ENCODE data around the gene LRRC25. TPM values are rescaled to one million over a fixed set of nuclear protein-coding genes. Genes with fewer than 3 reads are reported as not detected.

The LRRC25 gene
- total RNA-seq, 1 donor from 2014 or later = not detected

DNA sequence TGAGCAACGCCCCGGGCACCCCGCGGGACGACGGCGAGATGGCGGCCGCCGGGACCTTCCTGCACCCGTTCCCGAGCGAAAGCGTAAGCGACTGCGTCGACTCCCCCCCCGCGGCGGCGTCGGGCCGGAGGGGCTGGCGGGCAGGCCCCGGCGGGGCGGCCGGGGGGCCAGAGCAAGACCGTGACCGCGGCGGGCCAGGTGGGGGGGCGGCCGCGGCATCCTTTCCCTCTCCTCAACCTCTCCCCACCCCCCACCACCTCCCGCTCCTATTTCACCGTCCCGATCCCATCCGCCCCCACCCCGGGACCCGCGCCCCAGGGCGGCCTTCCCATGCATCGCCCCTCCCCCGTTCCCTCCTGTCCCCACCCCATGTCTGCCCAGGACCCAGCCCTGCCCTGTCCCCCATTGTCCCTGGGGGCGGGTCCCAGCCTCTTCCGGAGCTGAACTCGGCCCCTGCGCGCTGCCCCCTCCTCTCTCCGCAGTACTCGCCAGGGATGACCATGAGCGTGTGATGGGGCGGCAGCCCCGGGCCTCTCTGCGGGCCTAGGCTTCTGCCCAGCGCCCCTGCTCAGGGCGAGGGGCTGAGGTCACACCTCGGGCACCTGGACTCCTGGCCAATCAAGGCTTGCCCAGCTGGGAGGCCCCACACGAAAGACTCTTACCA lies 36.4 kb upstream of the LRRC25 start:
- Histone ChIP-seq H3K4me1 (ENCODE audit: insufficient read depth, low read length) (peaks cover 41% of the 10 kb centered on the region), H3K4me3 (ENCODE audit: insufficient read depth, low read depth, low read length) (no peak overlapping the region), H4K20me1 (ENCODE audit: insufficient read depth, low read length) (peaks cover 13% of the 10 kb centered on the region), H3K79me2 (ENCODE audit: insufficient read depth, low read length) (peaks cover 17% of the 10 kb centered on the region), H3K27ac (ENCODE audit: low read depth, low read length) (no peak overlapping the region), H3K27me3 (ENCODE audit: insufficient read depth, low read length) (no peaks in the 10 kb centered on the region), H3K9ac (ENCODE audit: low read length) (peak overlapping the region; percentile 59), H3K4me2 (ENCODE audit: low read length) (peak overlapping the region; percentile 85), H3K9me3 (ENCODE audit: insufficient read depth, low read depth, low read length) (no peaks in the 10 kb centered on the region), H2AFZ (ENCODE audit: low read depth, low read length) (no peak overlapping the region), H3K36me3 (ENCODE audit: insufficient read depth, low read length) (no peaks in the 10 kb centered on the region)
- H3K4me1 Mint-ChIP-seq (ENCODE audit: low read depth, unreplicated experiment) = peaks cover 8% of the 10 kb centered on the region
- H3K4me3 Mint-ChIP-seq (ENCODE audit: unreplicated experiment) = peak overlapping the region; percentile 66
- no peak for FAIRE-seq
- H3K9me3 Mint-ChIP-seq (ENCODE audit: unreplicated experiment) = no peaks in the 10 kb centered on the region
- H3K27me3 Mint-ChIP-seq (ENCODE audit: low read depth, unreplicated experiment) = no peaks in the 10 kb centered on the region
- DNase-seq (ENCODE audit: low read depth) = no peak
- H3K36me3 Mint-ChIP-seq (ENCODE audit: low read depth, unreplicated experiment) = peaks cover 3% of the 10 kb centered on the region
- TF ChIP-seq CTCF (IDR thresholded peaks at IDR 0.05; ENCODE audit: insufficient read depth, low read depth, low read length) (no peak), EZH2 (IDR thresholded peaks at IDR 0.05; ENCODE audit: insufficient read depth, low read length) (no peak)
- H3K27ac Mint-ChIP-seq (ENCODE audit: unreplicated experiment) = peak overlapping the region; percentile 34

GRCh38 chr19:18433015-18433691 lies 35.7 kb upstream of the LRRC25 start:
- Histone ChIP-seq H3K27ac (ENCODE audit: low read depth, low read length) (no peak overlapping the region), H3K36me3 (ENCODE audit: insufficient read depth, low read length) (no peaks in the 10 kb centered on the region), H3K9me3 (ENCODE audit: insufficient read depth, low read depth, low read length) (no peaks in the 10 kb centered on the region), H3K4me2 (ENCODE audit: low read length) (peak overlapping the region; percentile 85), H4K20me1 (ENCODE audit: insufficient read depth, low read length) (peaks cover 11% of the 10 kb centered on the region), H2AFZ (ENCODE audit: low read depth, low read length) (no peak overlapping the region), H3K79me2 (ENCODE audit: insufficient read depth, low read length) (peaks cover 19% of the 10 kb centered on the region), H3K4me3 (ENCODE audit: insufficient read depth, low read depth, low read length) (peak overlapping the region; percentile 44), H3K9ac (ENCODE audit: low read length) (peak overlapping the region; percentile 63), H3K4me1 (ENCODE audit: insufficient read depth, low read length) (peaks cover 43% of the 10 kb centered on the region), H3K27me3 (ENCODE audit: insufficient read depth, low read length) (no peaks in the 10 kb centered on the region)
- no peak overlapping the region for H3K4me3 Mint-ChIP-seq (ENCODE audit: unreplicated experiment)
- no peak for FAIRE-seq
- H3K27ac Mint-ChIP-seq (ENCODE audit: unreplicated experiment) = no peak overlapping the region
- no peaks in the 10 kb centered on the region for H3K9me3 Mint-ChIP-seq (ENCODE audit: unreplicated experiment)
- no peaks in the 10 kb centered on the region for H3K27me3 Mint-ChIP-seq (ENCODE audit: low read depth, unreplicated experiment)
- H3K36me3 Mint-ChIP-seq (ENCODE audit: low read depth, unreplicated experiment) = peaks cover 3% of the 10 kb centered on the region
- no peak for TF ChIP-seq CTCF (IDR thresholded peaks at IDR 0.05; ENCODE audit: insufficient read depth, low read depth, low read length)
- TF ChIP-seq EZH2 (IDR thresholded peaks at IDR 0.05; ENCODE audit: insufficient read depth, low read length) = no peak
- peaks cover 4% of the 10 kb centered on the region for H3K4me1 Mint-ChIP-seq (ENCODE audit: low read depth, unreplicated experiment)
- no peak for DNase-seq (ENCODE audit: low read depth)

Measured in astrocyte (in vitro differentiated cells and primary cell).